SK-N-SH (cell line): ENCODE data around the gene COL1A2. TPM values are rescaled to one million over a fixed set of nuclear protein-coding genes. Genes with fewer than 3 reads are reported as not detected.

Source experiments
- CTCF ChIA-PET: fragments of 300-600, 350-600 bp; formaldehyde crosslinking; extraction: SDS; loops from one replicate; lab custom pipeline; 2021; lab: Yijun Ruan, JAX
- POLR2A ChIA-PET: fragments of 350-600 bp; sonication (Branson Sonifier 250); formaldehyde crosslinking; extraction: SDS; loops from one replicate; lab custom pipeline; 2020; ENCODE audit warnings: antibody characterized with exemption, inconsistent platforms; lab: Yijun Ruan, JAX
- DNase-seq: peaks from one replicate; pipeline ENCODE4 v3.0.0; 2012
- H2AFZ ChIP-seq: fragments of 200-600 bp; sonication (generic); 2 replicates; pipeline ENCODE4 v1.8.1; 2016; ENCODE audit warnings: antibody characterized with exemption, mild to moderate bottlenecking, low read depth
- H3F3A ChIP-seq: fragments of 200-600 bp; sonication (generic); replicated peaks from 2 replicates; pipeline ENCODE3; 2016; ENCODE audit warnings: antibody characterized with exemption, mild to moderate bottlenecking; ENCODE audit not compliant: insufficient read depth
- H3K27ac ChIP-seq, 2 experiments: fragments of 200-500 bp in 1 of 2; fragments of 200-600 bp in 1 of 2; sonication (Bioruptor generic) in 1 of 2; sonication (generic), shearing (Covaris generic) in 1 of 2; 2 replicates each; pipeline versions ENCODE4 v1.5.1 to v1.6.1; 2014 to 2016; ENCODE audit warnings: low read depth in 2 of 2, inconsistent platforms in 1 of 2, low read length in 1 of 2, mild to moderate bottlenecking in 1 of 2, mixed read lengths in 1 of 2
- H3K27me3 ChIP-seq: fragments of 200-600 bp; sonication (generic), shearing (Covaris generic); 2 replicates; pipeline ENCODE4 v1.6.1; 2016; ENCODE audit warnings: mixed run types; ENCODE audit not compliant: insufficient read depth
- H3K36me3 ChIP-seq, 2 experiments: fragments of 200-500 bp in 1 of 2; fragments of 200-600 bp in 1 of 2; sonication (Bioruptor generic) in 1 of 2; sonication (generic) in 1 of 2; replicated peaks in 1 of 2; 2 replicates each; pipeline versions ENCODE3 to v1.5.1; 2014 to 2016; ENCODE audit warnings: low read length in 1 of 2, mild to moderate bottlenecking in 1 of 2; ENCODE audit not compliant: insufficient read depth in 2 of 2, control insufficient read depth in 1 of 2
- H3K4me1 ChIP-seq, 2 experiments: fragments of 200-500 bp in 1 of 2; fragments of 200-600 bp in 1 of 2; sonication (Bioruptor generic) in 1 of 2; sonication (generic), shearing (Covaris generic) in 1 of 2; 2 replicates each; pipeline versions ENCODE4 v1.5.1 to v1.6.1; 2014 to 2016; ENCODE audit warnings: low read depth in 1 of 2, low read length in 1 of 2, mixed run types in 1 of 2; ENCODE audit not compliant: insufficient read depth in 2 of 2, control insufficient read depth in 1 of 2
- H3K4me2 ChIP-seq: fragments of 200-600 bp; sonication (generic), shearing (Covaris generic); 2 replicates; pipeline ENCODE4 v1.6.1; 2017; ENCODE audit warnings: mixed run types
- H3K4me3 ChIP-seq, 2 experiments: fragments of 200-500 bp in 1 of 2; fragments of 200-600 bp in 1 of 2; sonication (Bioruptor generic) in 1 of 2; sonication (generic), shearing (Covaris generic) in 1 of 2; 2 replicates each; pipeline versions ENCODE4 v1.5.1 to v1.8.1; 2014 to 2016; ENCODE audit warnings: low read depth in 2 of 2, inconsistent platforms in 1 of 2, low read length in 1 of 2, mild to moderate bottlenecking in 1 of 2, mixed read lengths in 1 of 2, moderate library complexity in 1 of 2
- H3K79me2 ChIP-seq: fragments of 200-600 bp; sonication (generic); 2 replicates; pipeline ENCODE4 v1.8.1; 2017; ENCODE audit warnings: mild to moderate bottlenecking; ENCODE audit not compliant: insufficient read depth
- H3K9ac ChIP-seq: fragments of 200-600 bp; sonication (generic); 2 replicates; pipeline ENCODE4 v1.6.1; 2017; ENCODE audit warnings: mixed run types
- H3K9me2 ChIP-seq: fragments of 200-600 bp; sonication (generic); 2 replicates; pipeline ENCODE4 v1.6.1; 2017; ENCODE audit warnings: mixed run types
- H3K9me3 ChIP-seq: fragments of 200-600 bp; sonication (generic); 2 replicates; pipeline ENCODE4 v1.6.1; 2017; ENCODE audit warnings: mixed run types, mild to moderate bottlenecking, moderate library complexity
- H4K20me1 ChIP-seq: fragments of 200-600 bp; sonication (generic); 2 replicates; pipeline ENCODE4 v1.6.1; 2017; ENCODE audit warnings: mild to moderate bottlenecking, mixed run types; ENCODE audit not compliant: insufficient read depth
- CHD2 ChIP-seq: fragments of 150-350 bp; IDR thresholded peaks from 2 replicates; pipeline ENCODE4 v1.6.1; 2018; ENCODE audit warnings: low read length; ENCODE audit not compliant: partially characterized antibody
- ELF1 ChIP-seq: IDR thresholded peaks from 2 replicates; pipeline ENCODE4 v1.4.0; 2012
- EP300 ChIP-seq, 2 experiments: IDR thresholded peaks; 2 replicates each; pipeline versions ENCODE4 v1.4.0 to v1.6.1; 2012; ENCODE audit warnings: borderline replicate concordance in 1 of 2, low read depth in 1 of 2, low read length in 1 of 2
- EZH2phosphoT487 ChIP-seq: fragments of 200-600 bp; sonication (generic); IDR thresholded peaks from 2 replicates; pipeline ENCODE4 v1.6.1; 2017; ENCODE audit warnings: low read depth, mixed run types, mild to moderate bottlenecking, antibody characterized with exemption, moderate library complexity, borderline replicate concordance
- FOSL2 ChIP-seq: IDR thresholded peaks from 2 replicates; pipeline ENCODE4 v1.4.0; 2012; ENCODE audit warnings: low read depth, mild to moderate bottlenecking, moderate library complexity, borderline replicate concordance
- FOXJ3 ChIP-seq: sonication (generic); formaldehyde crosslinking; IDR thresholded peaks from 2 replicates; pipeline ENCODE4 v1.5.1; 2020; ENCODE audit warnings: mild to moderate bottlenecking, missing genetic modification reagents
- NFIC ChIP-seq: IDR thresholded peaks from 2 replicates; pipeline ENCODE4 v1.4.0; 2012; ENCODE audit warnings: borderline replicate concordance
- NRF1 ChIP-seq: IDR thresholded peaks from 2 replicates; pipeline ENCODE4 v1.6.1; 2012; ENCODE audit warnings: low read depth, mild to moderate bottlenecking, low read length
- RCOR1 ChIP-seq: fragments of 150-350 bp; IDR thresholded peaks from 2 replicates; pipeline ENCODE4 v1.6.1; 2017; ENCODE audit warnings: antibody characterized with exemption, low read length
- RFX5 ChIP-seq: IDR thresholded peaks from 2 replicates; pipeline ENCODE4 v1.6.1; 2012; ENCODE audit warnings: mild to moderate bottlenecking, improper control_type of control experiment, low read length
- RXRA ChIP-seq: IDR thresholded peaks from 2 replicates; pipeline ENCODE4 v1.4.0; 2012; ENCODE audit warnings: low read depth, mild to moderate bottlenecking, borderline replicate concordance
- SIN3A ChIP-seq: IDR thresholded peaks from 2 replicates; pipeline ENCODE4 v1.6.1; 2012; ENCODE audit warnings: low read depth, mild to moderate bottlenecking, low read length, moderate library complexity, borderline replicate concordance
- SMC3 ChIP-seq: IDR thresholded peaks from 2 replicates; pipeline ENCODE4 v1.6.1; 2012; ENCODE audit warnings: low read depth, low read length, improper control_type of control experiment
- TAF1 ChIP-seq: IDR thresholded peaks from 2 replicates; pipeline ENCODE4 v1.6.1; 2012; ENCODE audit warnings: low read depth, mild to moderate bottlenecking, low read length, moderate library complexity, borderline replicate concordance
- TCF12 ChIP-seq: IDR thresholded peaks from 2 replicates; pipeline ENCODE4 v1.4.0; 2012
- YY1 ChIP-seq: IDR thresholded peaks from 2 replicates; pipeline ENCODE4 v1.4.0; 2012; ENCODE audit warnings: low read depth, mild to moderate bottlenecking
- WGBS: methylation state at CpG from one replicate; pipeline ENCODE4 v1.1.6; 2017; ENCODE audit warnings: low lambda C conversion rate; 5-methylcytosine and 5-hydroxymethylcytosine counted together
- polyA plus RNA-seq, 3 experiments: library from polyadenylated mRNA; depleted of rRNA; stranded (reverse); fragments of >200 nt; gene quantifications; 2 replicates each; pipeline ENCODE4 v1.2.3, GENCODE V29; 2012
- TF ChIP-seq, protein P1 (sequence below): fragments of 200-600 bp; sonication (generic); IDR thresholded peaks from 2 replicates; pipeline ENCODE4 v1.6.1; 2017; ENCODE audit warnings: antibody characterized with exemption, mild to moderate bottlenecking, moderate library complexity
- TF ChIP-seq, protein P2 (sequence below): fragments of 150-350 bp; IDR thresholded peaks from 2 replicates; pipeline ENCODE4 v1.6.1; 2017; ENCODE audit warnings: antibody characterized with exemption, low read length, low read depth, borderline replicate concordance
- TF ChIP-seq, protein P3 (sequence below): IDR thresholded peaks from 2 replicates; pipeline ENCODE4 v1.4.0; 2012; ENCODE audit warnings: low read depth, borderline replicate concordance
- TF ChIP-seq, protein P4 (sequence below): IDR thresholded peaks from 2 replicates; pipeline ENCODE4; 2012

Gene COL1A2
- polyA plus RNA-seq, 1 of the 3 experiments (the other 2 are of a cell fraction), result 11.4 TPM

DNA sequence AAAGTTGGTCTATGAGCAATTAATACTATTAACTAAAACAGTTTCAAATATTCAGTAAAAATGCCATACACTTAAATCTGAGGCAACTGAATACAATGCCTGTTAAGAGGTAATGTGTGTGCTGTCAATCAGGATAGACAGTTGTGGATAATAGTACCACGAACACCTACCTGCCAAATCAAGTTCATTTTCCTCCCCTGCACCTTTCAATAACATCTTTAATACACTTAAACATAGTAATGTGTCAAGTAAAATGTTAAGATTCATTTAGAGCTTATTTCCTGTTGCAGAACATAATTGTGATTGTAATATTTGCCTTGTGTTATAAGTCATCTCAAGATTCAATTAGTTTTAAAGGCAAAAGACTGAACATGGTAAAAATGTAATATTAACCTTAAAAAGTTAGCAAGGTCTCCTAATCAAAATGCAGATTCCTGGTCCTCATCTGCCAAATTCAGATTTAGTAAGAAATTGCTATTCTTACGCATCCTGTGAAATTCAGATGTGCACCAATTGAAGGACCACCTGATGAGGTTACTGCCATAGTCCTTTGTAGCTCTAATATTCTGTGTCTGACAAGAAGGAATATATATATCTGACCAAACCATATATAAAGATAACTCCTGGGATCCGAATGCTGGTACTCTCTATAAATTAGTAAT, 37.1 kb downstream of the COL1A2 start:
- TF ChIP-seq NFIC, result no peak
- no peak for TF ChIP-seq TCF12
- TF ChIP-seq, protein P1, sequence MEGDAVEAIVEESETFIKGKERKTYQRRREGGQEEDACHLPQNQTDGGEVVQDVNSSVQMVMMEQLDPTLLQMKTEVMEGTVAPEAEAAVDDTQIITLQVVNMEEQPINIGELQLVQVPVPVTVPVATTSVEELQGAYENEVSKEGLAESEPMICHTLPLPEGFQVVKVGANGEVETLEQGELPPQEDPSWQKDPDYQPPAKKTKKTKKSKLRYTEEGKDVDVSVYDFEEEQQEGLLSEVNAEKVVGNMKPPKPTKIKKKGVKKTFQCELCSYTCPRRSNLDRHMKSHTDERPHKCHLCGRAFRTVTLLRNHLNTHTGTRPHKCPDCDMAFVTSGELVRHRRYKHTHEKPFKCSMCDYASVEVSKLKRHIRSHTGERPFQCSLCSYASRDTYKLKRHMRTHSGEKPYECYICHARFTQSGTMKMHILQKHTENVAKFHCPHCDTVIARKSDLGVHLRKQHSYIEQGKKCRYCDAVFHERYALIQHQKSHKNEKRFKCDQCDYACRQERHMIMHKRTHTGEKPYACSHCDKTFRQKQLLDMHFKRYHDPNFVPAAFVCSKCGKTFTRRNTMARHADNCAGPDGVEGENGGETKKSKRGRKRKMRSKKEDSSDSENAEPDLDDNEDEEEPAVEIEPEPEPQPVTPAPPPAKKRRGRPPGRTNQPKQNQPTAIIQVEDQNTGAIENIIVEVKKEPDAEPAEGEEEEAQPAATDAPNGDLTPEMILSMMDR, result no peak
- TF ChIP-seq TAF1, result no peak
- no peak for TF ChIP-seq YY1
- no peak for TF ChIP-seq CHD2
- TF ChIP-seq RFX5, result no peak
- TF ChIP-seq, all 33 proteins: peak for 0
- Histone ChIP-seq H3K9ac (no peak overlapping the region), H3K4me2 (no peak overlapping the region), H3K27ac (no peak overlapping the region), H3K4me1 (peaks cover 3 to 11% of the 10 kb centered on the region in 2 experiments; a peak in 2 of 4 replicates), H3K9me3 (no peaks in the 10 kb centered on the region), H3K79me2 (no peaks in the 10 kb centered on the region), H4K20me1 (no peaks in the 10 kb centered on the region), H2AFZ (no peak overlapping the region), H3K36me3 (no peaks in the 10 kb centered on the region), H3K9me2 (no peaks in the 10 kb centered on the region), H3K4me3 (no peak overlapping the region), H3F3A (no peaks in the 10 kb centered on the region), H3K27me3 (no peaks in the 10 kb centered on the region)
- DNase-seq, result no peak
- CTCF ChIA-PET, result interaction anchor here (1.0 to 17.2 kb wide), 2 partner anchors 30 to 141 kb away, joined by 3 to 344 read pairs; no protein-coding TSS in a partner anchor
- POLR2A ChIA-PET, result no interaction called here
- WGBS, result 80% methylated on average over 3 of the region's 3 CpGs

DNA sequence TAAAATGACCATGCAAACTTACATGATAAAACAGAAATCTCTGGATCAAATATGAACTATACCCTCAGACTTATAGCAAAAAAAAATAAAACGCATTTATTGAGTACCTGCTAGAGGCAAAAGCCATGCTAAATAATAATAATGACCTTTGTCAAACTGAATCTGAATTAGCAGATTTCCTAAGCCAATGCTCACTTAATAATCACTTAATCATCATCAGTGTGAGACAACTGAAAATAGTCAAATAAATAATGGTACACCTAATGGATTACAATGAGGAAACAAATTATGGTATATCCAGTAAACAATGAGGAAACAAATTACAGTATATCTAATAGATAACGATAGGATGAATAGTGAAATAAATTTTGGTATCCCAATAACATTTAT, 37.6 kb downstream of the COL1A2 start:
- CTCF ChIA-PET, result interaction anchor here (0.9 to 17.2 kb wide), 2 partner anchors 141 to 809 kb away, joined by 4 to 344 read pairs; no protein-coding TSS in a partner anchor
- H3K27ac ChIP-seq, result no peak overlapping the region
- no peak for DNase-seq

More for the DNA sequence above, 37.6 kb downstream of the COL1A2 start:
- Histone ChIP-seq H3K36me3 (no peaks in the 10 kb centered on the region), H3K4me2 (no peak overlapping the region), H3K9me2 (no peaks in the 10 kb centered on the region), H3K9me3 (no peaks in the 10 kb centered on the region), H3K79me2 (no peaks in the 10 kb centered on the region), H3K4me3 (no peak overlapping the region), H3F3A (no peaks in the 10 kb centered on the region), H2AFZ (no peak overlapping the region), H4K20me1 (no peaks in the 10 kb centered on the region), H3K4me1 (peaks cover 3 to 15% of the 10 kb centered on the region in 2 experiments; a peak in 2 of 4 replicates), H3K9ac (no peak overlapping the region), H3K27me3 (no peaks in the 10 kb centered on the region)
- POLR2A ChIA-PET, result no interaction called here
- 81% methylated on average over 2 of the region's 2 CpGs for WGBS
- no peak for TF ChIP-seq CHD2
- TF ChIP-seq NFIC, result no peak
- no peak for TF ChIP-seq NRF1
- TF ChIP-seq, protein P2, sequence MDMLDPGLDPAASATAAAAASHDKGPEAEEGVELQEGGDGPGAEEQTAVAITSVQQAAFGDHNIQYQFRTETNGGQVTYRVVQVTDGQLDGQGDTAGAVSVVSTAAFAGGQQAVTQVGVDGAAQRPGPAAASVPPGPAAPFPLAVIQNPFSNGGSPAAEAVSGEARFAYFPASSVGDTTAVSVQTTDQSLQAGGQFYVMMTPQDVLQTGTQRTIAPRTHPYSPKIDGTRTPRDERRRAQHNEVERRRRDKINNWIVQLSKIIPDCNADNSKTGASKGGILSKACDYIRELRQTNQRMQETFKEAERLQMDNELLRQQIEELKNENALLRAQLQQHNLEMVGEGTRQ, result no peak
- TF ChIP-seq, protein P3, sequence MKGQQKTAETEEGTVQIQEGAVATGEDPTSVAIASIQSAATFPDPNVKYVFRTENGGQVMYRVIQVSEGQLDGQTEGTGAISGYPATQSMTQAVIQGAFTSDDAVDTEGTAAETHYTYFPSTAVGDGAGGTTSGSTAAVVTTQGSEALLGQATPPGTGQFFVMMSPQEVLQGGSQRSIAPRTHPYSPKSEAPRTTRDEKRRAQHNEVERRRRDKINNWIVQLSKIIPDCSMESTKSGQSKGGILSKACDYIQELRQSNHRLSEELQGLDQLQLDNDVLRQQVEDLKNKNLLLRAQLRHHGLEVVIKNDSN, result no peak
- no peak for TF ChIP-seq SMC3
- no peak for TF ChIP-seq YY1
- TF ChIP-seq ELF1, result no peak
- no peak for TF ChIP-seq RCOR1
- no peak for TF ChIP-seq RFX5
- TF ChIP-seq, protein P4, sequence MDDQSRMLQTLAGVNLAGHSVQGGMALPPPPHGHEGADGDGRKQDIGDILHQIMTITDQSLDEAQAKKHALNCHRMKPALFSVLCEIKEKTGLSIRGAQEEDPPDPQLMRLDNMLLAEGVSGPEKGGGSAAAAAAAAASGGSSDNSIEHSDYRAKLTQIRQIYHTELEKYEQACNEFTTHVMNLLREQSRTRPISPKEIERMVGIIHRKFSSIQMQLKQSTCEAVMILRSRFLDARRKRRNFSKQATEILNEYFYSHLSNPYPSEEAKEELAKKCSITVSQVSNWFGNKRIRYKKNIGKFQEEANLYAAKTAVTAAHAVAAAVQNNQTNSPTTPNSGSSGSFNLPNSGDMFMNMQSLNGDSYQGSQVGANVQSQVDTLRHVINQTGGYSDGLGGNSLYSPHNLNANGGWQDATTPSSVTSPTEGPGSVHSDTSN, result no peak
- TF ChIP-seq TAF1, result no peak
- TF ChIP-seq RXRA, result no peak
- TF ChIP-seq EP300 (IDR thresholded peaks at IDR 0.05; ENCODE audit: borderline replicate concordance in 1 of 2, low read depth in 1 of 2, low read length in 1 of 2), result no peak
- no peak for TF ChIP-seq FOXJ3 (CRISPR knock-in tag)
- TF ChIP-seq FOSL2, result no peak
- no peak for TF ChIP-seq SIN3A
- TF ChIP-seq EZH2phosphoT487, result no peak
